SJSA1 (cell line): ENCODE results near the gene GALNT10. TPM values are rescaled to one million over a fixed set of nuclear protein-coding genes. Genes with fewer than 3 reads are reported as not detected.
A peak's percentile ranks its signal among the peaks of the same experiment; 100 is the strongest.

Experiments
- DNase-seq, 2 experiments: peaks; one replicate each; pipeline ENCODE4 v3.0.0-alpha.2; 2015 to 2020; ENCODE audit warnings: low spot score in 2 of 2, low read depth in 1 of 2
- H3K27ac ChIP-seq: fragments of 250-450 bp; sonication (Bioruptor Pico); 2 replicates; pipeline ENCODE4 v1.5.1; 2020; ENCODE audit warnings: mild to moderate bottlenecking, moderate library complexity
- H3K27me3 ChIP-seq: fragments of 250-450 bp; sonication (Bioruptor Pico); replicated peaks from 2 replicates; pipeline ENCODE4 v1.5.1; 2020; ENCODE audit warnings: mild to moderate bottlenecking, moderate library complexity
- H3K36me3 ChIP-seq: fragments of 250-450 bp; sonication (Bioruptor Pico); 2 replicates; pipeline ENCODE4 v1.5.1; 2020; ENCODE audit warnings: mild to moderate bottlenecking
- H3K4me1 ChIP-seq: fragments of 250-450 bp; sonication (Bioruptor Pico); replicated peaks from 2 replicates; pipeline ENCODE4 v1.6.1; 2021; ENCODE audit warnings: mild to moderate bottlenecking
- H3K4me3 ChIP-seq: fragments of 250-450 bp; sonication (Bioruptor Pico); 2 replicates; pipeline ENCODE4 v1.5.1; 2020; ENCODE audit warnings: mild to moderate bottlenecking
- H3K9me3 ChIP-seq: fragments of 250-450 bp; sonication (Bioruptor Pico); replicated peaks from 2 replicates; pipeline ENCODE4 v1.5.1; 2020; ENCODE audit warnings: mild to moderate bottlenecking
- total RNA-seq: library from RNA; depleted of rRNA; stranded (reverse); fragments of >200 nt; shearing (Covaris generic); gene quantifications from 2 replicates; pipeline ENCODE4 v1.2.3, GENCODE V29; 2014

The GALNT10 gene
- total RNA-seq, 1 experiment from 2014 or later, result 61.9 TPM

DNA sequence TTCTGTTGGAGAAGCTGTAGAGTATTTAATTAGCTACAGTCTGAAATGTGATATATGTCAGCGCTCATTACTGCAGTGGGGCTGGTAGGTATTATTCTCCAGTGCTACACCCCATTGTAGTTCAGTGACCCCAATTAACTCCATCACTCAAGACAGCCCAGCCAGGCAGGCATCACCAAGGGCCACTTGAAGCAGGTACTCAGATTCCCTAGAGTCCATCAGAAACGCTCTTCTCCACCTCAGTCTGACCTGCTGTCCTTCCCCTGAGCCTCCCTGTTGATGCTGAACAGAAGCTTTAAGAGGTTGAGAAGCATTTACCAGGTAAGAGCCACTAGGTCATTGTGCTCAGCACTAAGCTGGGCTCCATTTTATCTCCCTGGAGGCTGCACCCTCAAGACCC is 71.8 kb downstream of the GALNT10 start:
- Histone ChIP-seq H3K27ac (no peak overlapping the region), H3K27me3 (no peaks in the 10 kb centered on the region), H3K4me1 (no peaks in the 10 kb centered on the region), H3K36me3 (peaks cover 16% of the 10 kb centered on the region), H3K9me3 (no peaks in the 10 kb centered on the region), H3K4me3 (no peak overlapping the region)
- no peak for DNase-seq

DNA sequence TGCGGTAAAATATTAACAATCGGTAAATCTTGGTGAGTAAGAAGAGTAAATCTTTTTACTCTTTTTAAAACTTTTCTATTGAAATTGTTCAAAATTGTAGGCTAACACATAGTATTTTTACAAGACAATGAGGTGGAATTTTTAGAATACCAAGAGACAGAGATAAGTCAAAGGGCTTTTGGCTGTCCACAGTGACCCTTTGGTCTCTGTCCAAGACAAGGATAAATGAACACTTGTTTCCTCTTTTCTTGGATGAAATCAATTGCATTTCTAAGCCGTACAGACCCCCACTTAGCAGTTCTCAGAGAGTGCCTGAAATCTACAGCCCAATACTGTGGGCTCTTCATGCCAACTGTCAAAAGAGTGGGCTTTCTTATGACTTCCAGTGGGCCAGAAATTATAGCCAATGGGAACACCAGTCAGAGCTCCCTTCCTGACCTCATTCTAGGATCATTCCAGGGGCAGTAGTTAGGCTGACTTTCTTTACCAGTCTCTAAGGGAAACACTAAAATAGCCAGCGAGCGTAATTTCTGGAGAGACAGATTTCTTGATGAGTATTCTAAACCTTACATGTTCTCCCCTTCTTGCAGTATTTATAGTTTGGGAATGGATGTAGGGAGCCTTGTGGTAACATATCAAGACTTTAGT is 74.1 kb downstream of the GALNT10 start:
- no peak overlapping the region for H3K4me3 ChIP-seq
- H3K27ac ChIP-seq, result no peak overlapping the region
- DNase-seq, result no peak
- peaks cover 16% of the 10 kb centered on the region for H3K36me3 ChIP-seq
- no peaks in the 10 kb centered on the region for H3K4me1 ChIP-seq
- no peaks in the 10 kb centered on the region for H3K9me3 ChIP-seq
- no peaks in the 10 kb centered on the region for H3K27me3 ChIP-seq

DNA sequence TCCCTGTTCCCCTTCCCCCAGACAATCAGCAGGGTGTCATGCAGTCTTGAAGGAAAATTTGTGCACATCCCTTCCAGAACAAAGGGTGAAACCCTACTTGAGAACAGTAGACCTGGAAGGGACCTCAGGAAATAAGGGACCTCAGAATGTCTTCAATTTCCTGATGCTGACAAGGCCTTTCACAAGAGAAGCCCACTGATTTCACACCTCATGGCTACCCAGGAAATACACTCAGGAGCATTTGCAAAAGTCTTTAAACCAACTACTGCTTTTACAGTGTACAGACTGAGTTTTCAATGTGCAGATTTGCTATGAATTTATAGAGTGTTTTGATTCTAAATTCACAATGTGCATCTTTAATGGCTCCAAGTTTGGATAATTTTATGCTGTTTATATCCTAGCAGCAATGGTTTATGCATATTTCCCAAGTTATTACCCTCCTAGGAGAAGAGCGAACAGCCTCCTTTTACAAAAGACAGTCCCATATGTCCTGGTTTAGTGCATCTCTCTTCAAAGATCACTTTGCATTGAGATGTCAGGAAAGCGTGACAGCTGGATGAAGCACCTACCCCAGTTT is 74.8 kb downstream of the GALNT10 start:
- Histone ChIP-seq H3K9me3 (no peaks in the 10 kb centered on the region), H3K4me3 (no peak overlapping the region), H3K27ac (no peak overlapping the region), H3K36me3 (peaks cover 16% of the 10 kb centered on the region), H3K4me1 (no peaks in the 10 kb centered on the region), H3K27me3 (no peaks in the 10 kb centered on the region)
- no peak for DNase-seq

DNA sequence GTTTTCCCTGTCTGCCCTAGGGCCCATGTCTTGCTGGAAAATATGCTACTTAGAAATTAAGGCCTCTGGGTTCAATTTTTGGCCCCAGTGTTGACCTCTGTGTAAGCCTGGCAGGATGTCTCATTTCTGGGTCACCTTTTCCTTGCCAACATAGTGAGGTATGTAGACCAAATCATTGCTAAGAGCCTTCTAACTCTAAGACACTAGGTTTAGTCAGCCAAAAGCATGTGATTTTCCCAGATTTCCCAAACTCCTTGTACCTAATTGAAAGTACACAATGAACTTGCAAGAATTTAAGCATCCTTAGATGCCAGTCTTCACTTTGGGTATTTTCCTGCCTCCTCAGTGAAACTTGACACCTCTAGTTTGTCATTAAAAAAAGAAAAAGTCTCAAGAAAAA is 77.0 kb downstream of the GALNT10 start:
- Histone ChIP-seq H3K9me3 (no peaks in the 10 kb centered on the region), H3K36me3 (peaks cover 4% of the 10 kb centered on the region; the same call in 1 of the 2 replicates), H3K4me1 (peaks cover 2% of the 10 kb centered on the region), H3K27me3 (no peaks in the 10 kb centered on the region), H3K4me3 (no peak overlapping the region), H3K27ac (no peak overlapping the region)
- DNase-seq, result no peak

DNA sequence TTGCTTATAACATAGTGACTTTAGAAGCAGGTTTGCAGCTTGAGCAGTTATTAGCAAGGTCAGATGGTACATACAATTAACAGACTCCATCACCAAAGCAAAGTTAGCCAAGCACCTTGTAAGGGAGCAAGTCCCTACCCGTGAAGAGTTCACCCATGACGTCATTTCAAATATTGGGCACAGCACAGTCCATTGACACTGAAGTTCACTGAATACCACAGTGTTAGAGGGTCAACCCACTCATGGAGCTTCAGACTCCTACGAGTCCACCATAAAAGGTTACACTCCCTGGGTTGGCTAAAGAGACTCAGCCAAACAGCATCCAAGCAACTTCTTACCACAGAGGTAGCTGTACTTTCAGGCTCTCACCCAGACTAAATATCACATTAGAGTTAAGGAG is 77.5 kb downstream of the GALNT10 start:
- DNase-seq, result no peak
- Histone ChIP-seq H3K27ac (no peak overlapping the region), H3K27me3 (no peaks in the 10 kb centered on the region), H3K9me3 (no peaks in the 10 kb centered on the region), H3K4me1 (peaks cover 8% of the 10 kb centered on the region), H3K36me3 (no peaks in the 10 kb centered on the region; the same call in 1 of the 2 replicates), H3K4me3 (no peak overlapping the region)

DNA sequence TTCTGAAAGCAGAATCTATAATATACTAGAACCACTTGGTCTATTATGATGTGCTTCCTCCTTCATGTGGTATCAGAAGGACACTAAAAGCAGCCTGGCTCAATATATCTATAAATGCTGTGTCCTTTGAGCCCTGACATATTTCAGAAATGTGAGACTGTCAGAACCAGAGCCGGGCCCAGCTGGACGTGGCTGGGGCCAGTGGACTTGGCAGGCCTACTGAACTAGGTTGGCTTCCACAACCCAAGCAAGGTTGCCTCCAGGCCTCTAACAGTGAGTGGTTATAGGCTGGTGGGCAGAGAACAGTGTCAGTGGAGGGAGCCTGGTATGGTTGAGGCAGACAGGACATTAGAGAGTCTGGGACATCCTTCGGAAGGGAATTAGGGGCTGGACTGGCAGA is 78.9 kb downstream of the GALNT10 start:
- no peak for DNase-seq
- Histone ChIP-seq H3K36me3 (no peaks in the 10 kb centered on the region), H3K4me3 (no peak overlapping the region), H3K27me3 (no peaks in the 10 kb centered on the region), H3K27ac (no peak overlapping the region), H3K4me1 (peaks cover 12% of the 10 kb centered on the region), H3K9me3 (no peaks in the 10 kb centered on the region)

DNA sequence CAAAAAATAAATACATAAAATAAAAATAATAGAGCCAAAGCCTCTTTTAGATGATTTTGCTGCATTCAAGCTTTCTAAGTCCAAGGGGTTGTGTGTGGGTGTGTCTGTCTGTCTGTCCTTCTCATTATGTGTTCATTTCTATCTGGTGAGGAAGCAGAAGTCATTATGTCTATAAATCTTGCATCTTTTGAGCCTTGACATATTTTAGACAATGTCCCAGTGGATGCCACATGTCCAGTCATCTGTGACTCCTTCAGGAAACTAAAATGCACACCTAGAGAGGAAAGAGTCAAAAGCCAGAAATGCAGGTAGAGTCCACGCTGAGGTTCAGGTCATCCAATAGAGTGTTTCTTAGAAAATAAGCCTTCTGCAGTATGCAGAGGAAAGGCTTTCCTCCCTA is 80.9 kb downstream of the GALNT10 start:
- Histone ChIP-seq H3K4me3 (no peak overlapping the region), H3K9me3 (no peaks in the 10 kb centered on the region), H3K27ac (no peak overlapping the region), H3K27me3 (no peaks in the 10 kb centered on the region), H3K36me3 (no peaks in the 10 kb centered on the region), H3K4me1 (peaks cover 25% of the 10 kb centered on the region)
- no peak for DNase-seq

DNA sequence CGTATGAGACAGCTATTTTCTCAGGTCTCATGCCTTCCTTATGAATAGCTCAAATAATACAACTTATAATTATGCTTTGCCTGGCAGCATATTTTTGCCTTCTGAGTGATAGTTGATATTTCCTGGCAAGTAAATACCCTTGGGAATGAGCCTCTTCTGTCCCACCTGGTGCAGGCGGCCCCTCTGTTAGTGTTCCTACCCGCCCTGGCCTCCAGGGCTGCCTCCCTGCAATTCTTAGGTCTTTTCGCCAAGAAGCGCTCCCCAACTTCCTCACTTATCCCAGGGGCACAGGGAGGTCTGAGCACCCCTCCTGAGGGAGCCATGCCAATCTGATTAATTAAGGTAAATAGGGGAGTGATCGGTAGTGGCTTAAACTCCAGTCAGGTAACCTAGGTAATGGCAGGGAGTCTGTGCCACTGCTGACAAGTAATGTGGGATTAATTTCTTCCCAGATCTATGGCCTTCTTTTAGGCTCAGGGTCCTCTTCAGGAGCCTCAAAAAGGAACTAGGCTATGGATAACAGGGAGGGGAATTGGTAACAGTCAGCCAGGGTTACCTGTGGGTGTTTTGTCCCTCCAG is 81.5 kb downstream of the GALNT10 start:
- no peaks in the 10 kb centered on the region for H3K27me3 ChIP-seq
- no peaks in the 10 kb centered on the region for H3K36me3 ChIP-seq
- peaks cover 31% of the 10 kb centered on the region for H3K4me1 ChIP-seq
- no peak overlapping the region for H3K27ac ChIP-seq
- no peak overlapping the region for H3K4me3 ChIP-seq
- no peaks in the 10 kb centered on the region for H3K9me3 ChIP-seq
- DNase-seq, result no peak

DNA sequence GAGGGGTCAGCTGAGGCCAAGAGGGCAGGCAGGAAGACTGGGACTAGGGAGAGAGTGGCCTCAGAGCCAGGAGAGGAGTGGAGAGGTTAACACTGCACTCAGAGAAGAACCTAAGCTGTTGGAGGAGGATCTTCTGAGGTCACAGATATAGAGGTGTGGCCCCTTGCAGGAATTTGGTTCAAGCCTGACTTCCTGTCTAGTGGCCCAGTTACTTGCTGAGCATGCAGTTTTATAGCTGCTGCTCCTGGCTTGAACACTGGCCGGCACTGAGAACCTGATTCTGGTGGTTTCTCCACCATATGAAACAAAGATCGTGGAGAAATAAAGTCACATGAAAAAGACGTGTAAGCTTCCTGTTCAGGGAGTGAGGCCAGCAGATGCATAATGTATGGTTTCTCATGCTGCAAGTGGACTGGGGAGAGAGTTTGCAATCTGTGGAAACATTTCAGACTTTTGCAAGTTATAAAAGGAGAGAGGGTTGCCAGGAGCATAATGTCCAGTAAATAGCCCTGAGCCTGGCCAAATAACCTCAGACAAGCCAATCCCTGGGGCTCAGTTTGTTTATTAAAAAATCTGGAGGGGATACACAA is 82.6 kb downstream of the GALNT10 start:
- DNase-seq, result no peak
- Histone ChIP-seq H3K9me3 (no peaks in the 10 kb centered on the region), H3K36me3 (no peaks in the 10 kb centered on the region), H3K4me3 (no peak overlapping the region), H3K27ac (no peak overlapping the region), H3K27me3 (no peaks in the 10 kb centered on the region), H3K4me1 (peaks cover 42% of the 10 kb centered on the region)

DNA sequence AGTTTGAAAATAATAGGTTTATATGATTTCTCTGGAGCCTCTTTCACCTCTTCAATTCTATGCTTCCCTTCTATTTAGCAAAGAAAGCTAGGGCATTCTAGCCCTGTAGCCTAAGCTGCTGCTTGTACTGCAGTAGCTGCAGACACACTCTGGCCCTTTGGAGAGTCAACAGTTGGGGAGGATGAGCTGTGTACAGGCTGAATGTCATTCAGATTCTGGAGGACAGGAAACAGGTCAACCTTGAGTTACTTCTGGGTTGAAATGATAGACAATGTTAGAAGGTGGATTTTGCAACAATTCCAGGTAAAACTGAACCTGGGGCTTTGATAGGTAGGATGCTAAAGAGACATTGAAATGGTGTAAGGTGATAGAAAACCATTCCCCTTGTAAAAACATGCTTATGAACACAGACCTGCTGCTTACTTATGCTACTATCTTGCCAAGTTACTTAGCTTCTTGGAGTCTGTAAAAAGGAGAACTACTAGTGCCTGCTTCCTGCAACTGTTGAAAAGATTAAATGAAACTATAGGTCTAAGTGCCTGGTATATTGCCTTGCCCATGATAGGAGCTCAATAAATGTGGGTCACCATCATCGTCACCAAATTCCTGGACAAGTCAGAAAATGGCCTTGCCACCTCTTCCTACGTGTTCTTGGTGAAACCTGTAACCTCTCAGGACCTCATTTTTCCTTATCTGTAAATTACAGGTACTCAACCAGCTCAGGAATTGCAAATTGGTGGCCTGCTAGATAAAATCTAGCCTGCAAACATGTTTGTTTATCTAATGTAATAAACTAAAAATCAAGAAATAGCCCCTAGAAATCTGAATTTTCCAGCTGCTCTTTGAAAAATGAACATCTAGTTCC is 83.7 kb downstream of the GALNT10 start:
- H3K9me3 ChIP-seq, result no peaks in the 10 kb centered on the region
- H3K36me3 ChIP-seq, result no peaks in the 10 kb centered on the region
- no peak overlapping the region for H3K27ac ChIP-seq
- peaks cover 48% of the 10 kb centered on the region for H3K4me1 ChIP-seq
- DNase-seq, result no peak
- H3K27me3 ChIP-seq, result no peaks in the 10 kb centered on the region
- no peak overlapping the region for H3K4me3 ChIP-seq

DNA sequence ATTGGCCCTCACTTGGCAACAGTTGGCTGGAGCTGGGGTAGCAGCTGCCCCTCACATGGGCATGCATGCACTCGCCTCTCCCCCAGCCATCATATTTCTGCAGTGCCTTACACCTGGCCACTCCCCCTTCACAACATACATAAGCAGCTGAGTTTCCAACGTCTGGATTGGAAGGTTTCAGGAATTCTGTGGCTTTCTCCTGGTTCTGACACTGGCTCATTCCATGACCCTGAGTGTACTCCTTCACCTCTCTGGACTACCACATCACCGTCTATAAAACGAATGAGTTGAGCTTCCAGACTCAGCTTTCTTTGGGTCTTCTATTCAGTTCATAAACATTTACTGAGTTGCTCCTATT is 84.3 kb downstream of the GALNT10 start:
- Histone ChIP-seq H3K4me1 (peaks cover 48% of the 10 kb centered on the region), H3K27me3 (no peaks in the 10 kb centered on the region), H3K9me3 (no peaks in the 10 kb centered on the region), H3K36me3 (no peaks in the 10 kb centered on the region), H3K27ac (no peak overlapping the region), H3K4me3 (no peak overlapping the region)
- peak in 1 of 2 experiments; percentile 24 for DNase-seq

DNA sequence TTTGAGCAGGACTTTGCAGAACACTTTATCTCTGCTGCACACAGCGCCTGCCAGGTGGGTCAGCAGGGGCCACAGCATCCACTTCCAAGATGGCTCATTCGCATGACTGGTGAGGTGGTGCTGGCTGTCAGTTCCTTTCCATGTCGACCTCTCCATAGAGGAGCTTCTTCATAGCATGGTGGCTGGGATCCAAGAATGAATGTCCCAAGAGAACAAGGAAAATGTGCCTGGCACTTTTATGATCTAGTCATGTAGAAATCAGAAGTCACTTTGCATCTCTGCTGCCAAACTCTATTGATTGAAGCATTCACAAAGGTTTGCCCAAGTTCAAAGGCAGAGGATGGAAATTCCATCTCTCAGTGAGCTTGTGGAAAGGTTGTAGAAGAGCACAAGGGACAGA is 85.0 kb downstream of the GALNT10 start:
- Histone ChIP-seq H3K36me3 (no peaks in the 10 kb centered on the region), H3K9me3 (no peaks in the 10 kb centered on the region), H3K4me1 (peaks cover 48% of the 10 kb centered on the region), H3K27me3 (no peaks in the 10 kb centered on the region), H3K27ac (no peak overlapping the region), H3K4me3 (no peak overlapping the region)
- DNase-seq, result no peak

DNA sequence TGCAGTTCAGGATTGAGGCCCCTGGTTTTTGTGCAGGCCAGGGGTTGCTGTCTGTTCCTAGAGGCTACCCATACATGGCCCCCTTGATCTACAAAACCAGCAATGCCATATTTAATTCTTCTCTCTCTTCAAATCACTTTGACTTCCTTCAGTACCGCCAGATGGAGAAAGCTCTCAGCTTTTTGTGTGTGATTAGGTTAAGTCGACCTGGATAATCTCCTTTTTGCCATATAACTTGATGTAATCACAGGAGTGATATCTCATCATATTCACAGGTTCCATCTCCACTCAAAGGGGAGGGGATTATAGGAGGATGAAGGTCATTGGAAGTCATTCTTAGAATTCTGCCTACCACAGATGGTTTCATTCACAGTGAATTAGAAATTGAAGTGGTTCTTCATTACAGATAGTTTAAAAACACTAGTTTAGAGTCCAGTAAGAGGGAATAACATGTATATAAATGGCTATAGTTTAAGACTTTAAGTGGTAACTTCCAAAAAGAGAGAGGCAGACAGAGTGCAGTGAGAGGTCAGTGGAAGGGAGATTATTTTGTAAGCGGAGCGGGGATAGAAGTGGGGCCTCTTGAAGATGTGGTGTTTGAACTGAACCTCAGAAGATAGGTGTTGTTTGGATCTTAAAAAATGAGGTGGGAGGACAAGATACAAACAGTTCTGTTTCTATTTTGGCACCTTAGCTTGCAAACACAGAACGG is 85.9 kb downstream of the GALNT10 start:
- Histone ChIP-seq H3K4me3 (no peak overlapping the region), H3K27ac (peak overlapping the region; percentile 19; the same call in 1 of the 2 replicates), H3K36me3 (no peaks in the 10 kb centered on the region), H3K4me1 (peaks cover 48% of the 10 kb centered on the region), H3K9me3 (no peaks in the 10 kb centered on the region), H3K27me3 (no peaks in the 10 kb centered on the region)
- peak in 1 of 2 experiments; percentile 17 for DNase-seq
